Sigmoid colon (tissue), 7 donors: ENCODE data around the gene ADM2. TPM values are rescaled to one million over a fixed set of nuclear protein-coding genes. Genes with fewer than 3 reads are reported as not detected.

ENCODE experiments used
- DNase-seq: peaks from one replicate; pipeline ENCODE4 v3.0.0-alpha.2; 2019
- H3K27ac ChIP-seq, 4 donors: fragments of 200-600 bp; sonication (generic); one replicate each; pipeline ENCODE4 v1.5.1; 2016 to 2019; ENCODE audit warnings: mild to moderate bottlenecking in 1 of 4
- H3K27me3 ChIP-seq, 3 donors: fragments of 200-600 bp; sonication (generic); one replicate each; pipeline ENCODE4 v1.5.1; 2019; ENCODE audit warnings: mild to moderate bottlenecking in 1 of 3
- H3K36me3 ChIP-seq, 4 donors: fragments of 200-600 bp; sonication (generic); one replicate each; pipeline ENCODE4 v1.5.1; 2016 to 2019
- H3K4me1 ChIP-seq, 4 donors: fragments of 200-600 bp; sonication (generic); one replicate each; pipeline ENCODE4 v1.5.1; 2017 to 2019
- H3K4me3 ChIP-seq, 4 donors: fragments of 200-600 bp; sonication (generic); one replicate each; pipeline ENCODE4 v1.5.1; 2017 to 2019; ENCODE audit warnings: mild to moderate bottlenecking in 2 of 4, moderate library complexity in 1 of 4
- H3K9me3 ChIP-seq, 4 donors: fragments of 200-600 bp in 3 of 4; sonication (generic) in 3 of 4; one replicate each; pipeline versions ENCODE4 v1.5.1 to v1.6.1; 2013 to 2019
- CTCF ChIP-seq, 4 experiments: fragments of 450-650 bp in 3 of 4; fragments of 200-600 bp in 1 of 4; IDR thresholded peaks; one replicate each; pipeline ENCODE4 v1.5.1; 2016 to 2019; ENCODE audit warnings: antibody characterized with exemption in 4 of 4, mild to moderate bottlenecking in 3 of 4, moderate library complexity in 2 of 4
- EP300 ChIP-seq, 4 donors: sonication (generic); formaldehyde crosslinking; IDR thresholded peaks; one replicate each; pipeline ENCODE4 v1.6.1; 2017; ENCODE audit warnings: antibody characterized with exemption in 4 of 4
- POLR2A ChIP-seq, 2 donors: fragments of 450-650 bp; IDR thresholded peaks; one replicate each; pipeline ENCODE4 v1.6.1; 2016; ENCODE audit warnings: antibody characterized with exemption in 2 of 2, mild to moderate bottlenecking in 2 of 2, moderate library complexity in 2 of 2
- POLR2AphosphoS5 ChIP-seq, 4 donors: sonication (generic); formaldehyde crosslinking; IDR thresholded peaks; one replicate each; pipeline ENCODE4 v1.6.1; 2017; ENCODE audit warnings: antibody characterized with exemption in 4 of 4
- WGBS, 2 donors: extraction: QIAGEN DNeasy Blood & Tissue Kit; methylation state at CpG; one replicate each; pipeline ENCODE4 v1.1.7; 2013; 5-methylcytosine and 5-hydroxymethylcytosine counted together
- intact Hi-C: fragments of 100-400 bp; cut with DNase I; formaldehyde crosslinking; loops from one replicate; pipeline ENCODE4 v1.15.1; 2023
- polyA plus RNA-seq, 3 donors: library from polyadenylated mRNA; stranded (reverse); fragments of 200-250 nt; gene quantifications; one replicate each; pipeline ENCODE4 v1.2.3, GENCODE V29; 2013
- total RNA-seq, 4 donors: library from RNA; depleted of rRNA; stranded (reverse); fragments of >200 nt; gene quantifications; one replicate each; pipeline ENCODE4 v1.1.0, GENCODE V29; 2016
- donor health status: healthy with polysubstance abuse.
- donor health status: Bipolar disorder and iron deficiency.
- donor health status: healthy.

The ADM2 gene
- total and polyA plus RNA-seq, 7 donors: 1.2 to 8.6 (median 3.2) TPM; not detected in 4

GRCh38 chr22:50522208-50522805, 41.0 kb downstream of the ADM2 start:
- H3K27ac ChIP-seq: no peak overlapping the region
- 88 to 94% methylated on average over 15 of the region's 15 CpGs for WGBS, 2 donors

GRCh38 chr22:50522806-50523438, 41.6 kb downstream of the ADM2 start:
- no peaks in the 10 kb centered on the region for H3K9me3 ChIP-seq
- 73 to 89% methylated on average over 22 of the region's 22 CpGs for WGBS, 2 donors
- no peak overlapping the region for H3K27ac ChIP-seq
- DNase-seq: no peak
- H3K36me3 ChIP-seq: peaks cover 39 to 63% (median 44%) of the 10 kb centered on the region in 4 donors
- H3K4me1 ChIP-seq: peaks cover 0 to 38% (median 26%) of the 10 kb centered on the region in 4 donors
- no peak for TF ChIP-seq EP300 (IDR thresholded peaks at IDR 0.05)
- no peak for TF ChIP-seq POLR2A (IDR thresholded peaks at IDR 0.05)
- no peak for TF ChIP-seq CTCF (IDR thresholded peaks at IDR 0.05)
- no peak for TF ChIP-seq POLR2AphosphoS5 (IDR thresholded peaks at IDR 0.05)
- intact Hi-C loops: no loop called here
- H3K4me3 ChIP-seq: no peak overlapping the region
- H3K27me3 ChIP-seq: no peaks in the 10 kb centered on the region

More at GRCh38 chr22:50522208-50522805, 41.0 kb downstream of the ADM2 start:
- Histone ChIP-seq H3K4me3 (no peak overlapping the region), H3K9me3 (no peaks in the 10 kb centered on the region), H3K27me3 (no peaks in the 10 kb centered on the region), H3K4me1 (peaks cover 0 to 36% (median 25%) of the 10 kb centered on the region in 4 donors), H3K36me3 (peaks cover 45 to 69% (median 50%) of the 10 kb centered on the region in 4 donors)
- intact Hi-C loops: no loop called here
- TF ChIP-seq POLR2AphosphoS5 (IDR thresholded peaks at IDR 0.05) (no peak), EP300 (IDR thresholded peaks at IDR 0.05) (no peak), POLR2A (IDR thresholded peaks at IDR 0.05) (no peak), CTCF (IDR thresholded peaks at IDR 0.05) (no peak)
- DNase-seq: no peak

DNA sequence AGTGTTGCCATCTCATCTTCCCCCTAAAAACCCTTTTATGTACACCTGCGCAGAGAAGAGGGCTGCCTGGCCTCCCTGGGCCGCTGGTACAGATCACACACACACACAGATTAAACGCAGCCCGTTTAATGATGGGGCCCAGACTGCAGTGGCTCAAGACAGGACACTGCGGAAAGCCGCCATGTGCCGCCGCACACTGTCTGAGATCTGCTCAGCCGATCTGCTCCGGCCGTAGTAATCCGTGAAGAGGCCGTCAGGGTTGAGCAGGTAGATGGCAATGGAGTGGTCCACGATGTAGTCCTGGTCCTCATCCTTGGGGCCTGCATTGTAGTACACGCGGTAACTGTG, 42.1 kb downstream of the ADM2 start:
- Histone ChIP-seq H3K4me3 (no peak overlapping the region), H3K9me3 (no peaks in the 10 kb centered on the region), H3K36me3 (peaks cover 34 to 58% (median 40%) of the 10 kb centered on the region in 4 donors), H3K27me3 (no peaks in the 10 kb centered on the region), H3K27ac (no peak overlapping the region), H3K4me1 (peaks cover 0 to 39% (median 26%) of the 10 kb centered on the region in 4 donors)
- whole genome bisulfite sequencing, 2 donors: 76 to 92% methylated on average over 16 of the region's 16 CpGs
- no peak for DNase-seq
- no peak for TF ChIP-seq EP300 (IDR thresholded peaks at IDR 0.05)
- no peak for TF ChIP-seq POLR2A (IDR thresholded peaks at IDR 0.05)
- no peak for TF ChIP-seq POLR2AphosphoS5 (IDR thresholded peaks at IDR 0.05)
- TF ChIP-seq CTCF (IDR thresholded peaks at IDR 0.05): no peak
- intact Hi-C loops: no loop called here

DNA sequence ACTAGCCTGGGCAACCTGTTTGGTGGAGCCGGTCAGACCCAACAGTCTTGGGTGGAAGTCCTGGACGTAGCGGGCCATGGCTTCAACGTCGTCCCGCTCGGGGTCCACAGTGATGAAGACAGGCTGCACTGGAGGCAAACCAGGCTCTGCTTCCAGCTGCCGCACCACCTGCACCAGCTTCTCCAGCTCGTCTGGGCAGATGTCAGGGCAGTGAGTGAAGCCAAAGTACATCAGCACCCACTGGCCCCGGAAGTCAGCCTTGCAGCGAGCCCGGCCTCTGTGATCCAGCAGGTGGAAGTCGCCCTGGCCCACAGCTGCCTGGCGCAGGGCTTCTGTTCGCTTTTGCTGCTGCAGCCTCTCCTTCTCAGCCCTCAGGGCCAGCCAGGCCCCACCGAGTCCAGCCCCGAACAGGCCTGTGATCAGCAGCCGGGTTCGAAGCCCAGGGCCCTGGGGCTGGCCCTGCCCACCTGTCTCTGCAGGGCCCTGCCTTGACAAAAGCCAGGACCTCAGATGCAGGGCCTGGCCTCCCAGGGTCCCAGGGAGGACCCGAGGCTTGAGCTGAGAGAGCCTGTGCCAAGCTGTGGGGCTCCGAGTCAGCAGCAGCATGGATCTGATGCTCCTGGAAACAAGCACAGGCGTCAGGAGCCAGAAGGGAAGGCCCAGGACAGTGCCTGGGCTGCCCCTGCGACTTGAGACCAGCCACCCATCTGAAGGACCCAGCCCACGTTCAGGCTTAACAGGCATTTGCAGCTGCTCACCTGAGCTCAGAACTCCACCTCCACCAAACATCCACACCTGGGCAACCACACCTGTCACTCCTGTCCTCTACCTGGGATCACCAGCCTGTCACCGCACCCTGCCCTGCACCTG, 42.7 kb downstream of the ADM2 start:
- Histone ChIP-seq H3K4me1 (peaks cover 0 to 43% (median 26%) of the 10 kb centered on the region in 4 donors), H3K36me3 (peaks cover 28 to 52% (median 35%) of the 10 kb centered on the region in 4 donors), H3K27me3 (peaks cover 0 to 4% (median under 1%) of the 10 kb centered on the region in 3 donors), H3K4me3 (peak overlapping the region; percentile 48 to 81 (median 74)), H3K27ac (peak overlapping the region in 1 of 4 donors; percentile 94), H3K9me3 (no peaks in the 10 kb centered on the region)
- WGBS, 2 donors: 30 to 72% methylated on average over 25 of the region's 25 CpGs
- TF ChIP-seq POLR2A (IDR thresholded peaks at IDR 0.05) (no peak), CTCF (IDR thresholded peaks at IDR 0.05) (no peak), EP300 (IDR thresholded peaks at IDR 0.05) (no peak), POLR2AphosphoS5 (IDR thresholded peaks at IDR 0.05) (no peak)
- intact Hi-C loops: loop anchor here (2.0 kb wide), 1 partner anchor 15 kb away; the partner anchor contains the start of gene NCAPH2
- peak; percentile 69 for DNase-seq
